Fibroblast of skin of left quadriceps (primary cell): ENCODE data around the gene TSPAN8.
"Not testable (repeated sequence)": the region's sequence is repeated elsewhere in the genome, so short reads cannot be mapped to it uniquely, and the experiment has no call there.

Source experiments
- DNase-seq, 2 experiments: peaks; one replicate each; pipeline ENCODE4 v3.0.0-alpha.2; 2013; ENCODE audit warnings: low read depth in 2 of 2

TSPAN8 gene

DNA sequence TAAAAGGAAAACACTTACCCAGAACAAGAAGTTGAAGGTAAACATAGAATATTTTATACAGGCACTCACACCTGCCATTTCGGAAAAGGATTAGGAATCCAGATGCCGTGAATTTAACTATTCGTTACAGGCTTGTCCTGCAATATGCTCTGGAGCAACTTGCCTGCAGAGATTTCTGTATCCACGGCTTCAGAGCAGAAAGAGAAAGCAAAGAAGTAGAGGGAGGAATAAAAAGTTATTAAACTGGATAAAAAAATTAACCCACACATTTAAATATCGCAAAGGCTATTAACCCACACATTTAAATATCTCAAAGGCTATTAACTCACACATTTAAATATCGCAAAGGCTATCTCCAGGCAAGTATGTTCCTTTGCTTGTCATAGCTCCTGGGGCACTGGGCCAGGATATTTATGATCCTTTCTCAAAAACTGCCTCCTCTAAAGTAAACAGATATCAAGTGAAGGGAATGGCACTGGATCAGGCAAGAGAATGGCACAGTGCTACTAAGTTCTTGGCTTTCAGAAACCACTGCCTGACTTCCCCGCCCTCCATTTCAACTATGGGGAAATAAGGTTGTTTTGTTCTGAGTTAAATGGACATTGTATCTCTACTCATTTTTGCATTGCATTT is at the start of gene TSPAN8:
TSPAN8 (minus strand) TSS at position 399 of the 633 bp plus-strand sequence; CDS start at position 78, 321 bp downstream.
- no peak for DNase-seq

DNA sequence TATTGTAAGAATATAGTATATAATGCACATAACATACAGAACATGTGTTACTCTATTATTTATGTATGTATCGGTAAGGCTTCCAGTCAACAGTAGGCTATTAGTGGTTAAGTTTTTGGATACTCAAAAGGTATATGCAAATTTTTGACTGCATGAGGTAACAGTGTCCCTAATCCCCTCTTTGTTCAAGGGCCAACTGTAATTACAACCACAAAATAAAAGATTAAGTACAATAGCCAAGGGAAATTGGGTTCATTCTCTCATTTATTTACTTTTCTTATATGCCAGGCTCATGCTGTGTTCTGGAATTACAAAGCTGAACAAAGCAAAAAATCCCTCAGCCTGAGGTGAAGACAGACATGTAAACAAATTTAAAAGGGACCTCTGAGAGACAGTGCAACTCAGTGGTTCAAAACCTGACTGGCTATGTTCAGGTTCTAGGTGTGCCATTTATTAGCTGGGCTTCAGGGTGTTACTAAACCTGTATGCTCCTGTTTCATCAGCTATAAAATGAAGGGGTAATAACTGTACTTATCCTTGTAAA is 43.4 kb upstream of the TSPAN8 start:
- DNase-seq: no peak

DNA sequence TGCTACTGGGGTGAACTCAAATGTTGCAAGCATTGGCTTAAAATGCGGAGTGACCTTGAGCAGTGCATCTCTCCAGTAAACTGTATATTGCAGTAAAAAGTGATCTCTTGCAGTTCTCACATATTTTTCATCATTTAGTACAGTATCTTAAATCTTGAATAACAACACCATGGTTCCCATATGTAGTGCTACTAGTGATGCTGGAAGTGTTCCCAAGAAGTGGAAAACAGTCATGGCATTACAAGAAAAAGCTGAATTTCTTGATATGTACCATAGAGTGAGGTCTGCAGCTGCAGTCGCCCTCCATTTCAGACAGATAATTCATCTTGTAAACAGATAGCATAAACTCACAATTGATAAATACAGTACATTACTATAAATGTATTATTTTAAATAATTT is 42.9 kb upstream of the TSPAN8 start:
- no peak for DNase-seq

DNA sequence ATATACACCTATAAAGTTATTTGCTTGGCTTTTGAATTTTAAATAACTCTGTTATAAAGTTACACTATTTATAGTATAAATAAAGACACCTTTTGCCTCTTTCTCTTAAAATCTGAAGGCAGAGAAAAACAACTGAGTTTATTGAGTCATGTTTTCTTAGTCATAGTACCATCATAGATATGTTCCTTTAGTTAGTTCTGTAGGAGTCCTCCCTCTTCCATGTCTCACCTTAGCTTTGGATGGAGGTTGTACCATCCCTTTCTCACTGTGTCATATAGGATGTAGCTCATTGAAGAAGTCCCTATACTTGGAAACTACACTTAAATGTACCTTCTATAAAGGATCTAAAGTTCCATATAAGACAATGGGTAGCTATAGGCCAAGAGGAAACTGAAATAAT is 39.7 kb upstream of the TSPAN8 start:
- no peak for DNase-seq

DNA sequence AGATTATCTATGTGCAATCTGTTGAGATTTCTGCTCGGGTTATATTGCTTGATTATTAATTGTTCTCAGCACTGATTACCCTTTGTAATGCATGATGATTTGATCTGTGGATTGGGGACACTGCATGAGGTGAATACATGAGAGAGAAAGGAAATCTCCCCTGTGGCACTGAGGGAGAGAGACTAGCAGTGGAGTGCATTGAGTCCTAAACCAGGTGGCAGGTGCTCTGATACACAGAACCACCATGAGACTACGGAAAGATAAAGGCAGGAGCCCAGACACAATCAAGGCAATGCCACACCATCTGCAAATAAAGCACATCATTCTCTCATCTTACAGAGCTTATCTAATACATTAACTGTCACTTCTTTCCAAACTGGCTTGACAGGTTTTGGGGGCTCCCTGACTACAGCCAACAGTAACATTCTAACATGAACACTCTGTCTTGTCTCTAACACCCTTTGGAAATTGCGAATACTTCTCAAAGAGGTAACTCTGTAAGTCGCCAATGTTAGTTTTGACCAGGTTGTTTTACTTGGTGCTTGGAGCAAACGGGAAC is 37.6 kb upstream of the TSPAN8 start:
- DNase-seq: no peak

DNA sequence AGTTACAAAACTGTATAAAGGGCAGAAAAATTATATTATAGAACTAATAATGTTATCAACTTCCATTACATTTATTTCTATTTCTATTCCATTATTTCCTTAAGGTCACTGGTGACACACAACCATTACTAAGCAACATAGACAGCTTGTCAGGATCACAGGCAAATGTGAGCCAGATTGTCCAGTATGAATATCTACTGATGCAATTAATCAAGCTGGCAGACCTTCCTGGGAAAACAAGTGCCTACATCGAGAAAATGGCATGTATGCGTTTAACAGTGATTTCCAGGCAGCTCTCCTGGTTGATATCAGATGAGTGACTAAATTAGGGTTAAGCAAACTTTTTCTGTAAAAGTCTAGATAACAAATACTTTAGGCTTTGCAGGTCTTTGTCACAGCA is 36.9 kb upstream of the TSPAN8 start:
- DNase-seq: no peak

DNA sequence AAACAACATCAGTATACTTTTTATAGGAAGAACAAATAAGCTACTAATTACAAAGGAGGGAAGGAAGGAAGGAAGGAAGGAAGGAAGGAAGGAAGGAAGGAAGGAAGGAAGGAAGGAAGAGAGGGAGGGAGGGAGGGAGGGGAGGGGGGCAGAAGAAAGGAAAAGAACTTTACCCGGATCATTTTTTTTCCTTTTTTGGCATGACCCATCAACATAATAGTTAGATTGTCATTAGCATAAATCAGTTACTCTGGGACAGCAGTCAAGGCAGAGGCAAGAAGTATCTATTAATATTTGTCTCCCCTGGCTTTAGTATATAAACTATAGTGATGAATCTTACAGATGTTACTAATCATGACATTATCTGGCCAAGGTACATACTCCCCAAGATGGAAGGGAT is 35.2 kb upstream of the TSPAN8 start:
- DNase-seq: no peak

DNA sequence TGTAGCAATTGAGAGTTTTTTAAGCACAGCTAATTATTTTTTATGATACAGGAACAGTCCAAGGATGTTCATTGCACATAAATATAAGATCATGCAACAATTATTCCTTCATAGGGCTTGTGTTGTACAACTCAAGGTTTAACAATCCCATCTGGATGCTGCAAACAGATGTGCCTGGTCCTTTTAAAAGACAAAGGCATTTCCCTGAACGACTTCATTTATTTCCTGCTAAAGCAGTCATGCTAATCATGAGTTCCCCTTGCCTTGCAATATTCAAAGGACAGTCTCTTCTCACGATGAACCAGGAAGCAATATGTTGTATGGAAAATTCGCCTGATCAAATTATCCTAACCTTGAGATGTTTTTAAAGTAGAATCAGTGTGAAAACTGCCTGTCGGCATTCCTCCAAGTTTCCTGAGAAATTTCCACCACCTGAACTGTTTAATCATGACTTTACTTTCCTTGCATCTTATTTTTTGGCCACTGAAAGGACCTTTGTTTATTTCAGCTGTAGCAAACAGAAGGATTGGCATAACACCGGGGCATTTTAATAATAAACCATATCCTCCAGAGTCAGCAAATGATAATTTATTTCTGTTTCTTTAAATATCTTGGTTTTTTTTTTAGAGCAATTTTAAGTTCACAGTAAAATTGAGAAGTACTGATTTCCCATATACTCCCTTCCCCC is 33.9 kb upstream of the TSPAN8 start:
- no peak for DNase-seq

DNA sequence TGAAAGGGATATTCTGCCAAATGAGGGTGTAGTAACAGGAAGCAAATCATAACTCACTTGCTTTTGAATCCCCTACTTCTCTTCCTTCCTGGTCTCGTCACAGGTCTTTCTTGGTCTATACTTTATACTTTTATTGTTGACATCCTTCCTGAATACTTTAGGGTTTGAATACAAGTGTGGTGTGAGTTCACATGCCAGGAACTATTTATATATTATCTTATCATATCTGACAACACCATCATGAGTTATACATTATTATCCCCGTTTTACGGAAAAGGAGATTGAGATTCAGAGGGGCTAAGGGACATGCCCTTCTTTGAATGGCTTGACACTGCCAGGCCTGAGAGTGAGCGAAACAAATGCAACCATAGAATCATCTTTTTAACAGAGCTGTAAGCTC is 33.0 kb upstream of the TSPAN8 start:
- no peak for DNase-seq

DNA sequence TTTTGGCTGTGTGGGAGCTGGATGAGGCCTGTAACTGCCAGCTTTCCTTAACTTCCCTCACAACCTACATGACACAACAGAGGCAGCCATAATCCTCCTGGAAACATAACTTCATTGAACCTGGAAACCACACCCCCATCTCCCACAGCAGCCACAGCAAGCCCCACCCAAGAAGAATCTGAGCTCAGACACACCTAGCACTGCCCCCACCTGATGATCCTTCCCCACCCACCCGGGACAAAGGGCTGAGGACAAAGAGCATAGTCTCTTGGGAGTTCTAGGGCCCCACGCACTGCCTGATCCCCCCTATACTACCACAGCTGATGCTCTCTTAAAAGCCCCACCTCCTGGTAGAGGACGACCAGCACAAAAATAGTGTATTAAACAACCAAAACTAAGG is 29.6 kb upstream of the TSPAN8 start:
- no peak for DNase-seq

DNA sequence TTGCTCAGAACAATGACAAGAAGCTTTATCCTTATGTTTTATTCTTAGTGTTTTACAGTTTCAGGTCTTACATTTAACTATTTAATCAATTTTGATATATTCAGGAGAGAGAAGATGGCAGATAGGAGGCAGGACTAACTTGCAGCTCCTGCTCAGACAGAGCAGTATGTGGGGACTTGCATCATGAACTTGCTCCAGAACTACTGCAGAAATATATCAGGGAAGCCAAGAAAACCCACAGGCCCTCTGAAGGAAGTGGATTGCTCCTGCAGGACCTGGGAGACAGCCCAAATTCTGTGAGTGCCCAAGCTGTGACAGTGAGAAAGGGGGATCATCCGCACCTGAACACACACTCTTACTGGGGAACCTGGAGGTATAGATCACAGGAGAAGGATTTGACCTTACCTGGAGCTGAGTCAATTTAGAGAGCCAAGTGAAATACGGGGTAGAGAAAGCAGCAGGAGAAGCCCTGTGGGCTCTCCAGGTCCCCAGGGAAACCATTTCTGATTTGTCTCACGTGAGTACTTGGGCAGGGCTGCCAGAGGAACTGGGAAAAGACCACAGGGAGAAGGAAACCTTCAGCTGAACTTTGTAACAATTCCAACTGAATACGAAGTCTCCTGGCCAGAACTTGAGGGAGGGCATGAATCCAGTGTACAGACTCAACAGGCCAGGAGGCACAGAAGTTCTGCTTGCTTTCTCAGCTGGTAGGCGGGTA is 28.9 kb upstream of the TSPAN8 start:
- no peak for DNase-seq

DNA sequence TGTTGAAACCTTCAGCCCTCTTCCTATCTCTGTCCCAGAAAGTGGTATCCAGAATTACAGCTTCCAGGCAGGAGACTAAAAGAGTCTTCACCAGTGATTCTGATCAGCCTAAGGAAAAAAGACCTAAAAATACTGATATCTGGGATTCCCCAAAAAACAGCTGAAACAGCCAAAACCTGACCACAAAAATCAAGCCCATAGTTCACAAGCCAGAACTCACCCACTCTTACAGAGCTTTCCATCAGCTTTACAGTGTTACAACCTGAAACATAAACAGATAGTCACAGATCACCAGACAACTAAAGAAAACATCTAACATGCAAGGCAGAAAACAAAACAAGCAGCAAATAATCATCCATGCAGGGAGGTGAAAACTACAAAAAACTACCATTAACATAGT is 26.0 kb upstream of the TSPAN8 start:
- DNase-seq: no peak

DNA sequence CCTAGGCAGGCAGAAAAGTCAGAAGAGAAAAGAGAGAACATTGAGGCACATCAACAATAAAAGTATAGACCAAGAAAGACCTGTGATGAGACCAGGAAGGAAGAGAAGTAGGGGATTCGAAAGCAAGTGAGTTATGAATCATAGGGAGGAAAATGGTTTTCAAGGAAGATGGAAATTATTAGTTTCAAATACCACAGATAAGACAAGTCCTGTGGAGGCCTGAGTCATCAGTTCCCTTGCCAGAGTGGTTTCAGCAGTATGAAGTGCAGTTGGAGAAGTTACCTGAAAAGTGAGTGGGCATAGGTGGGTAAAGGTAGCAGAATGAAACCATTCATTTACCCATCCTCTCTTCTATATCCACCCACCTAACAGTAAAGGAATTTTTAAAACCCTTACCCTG is 25.2 kb upstream of the TSPAN8 start:
- no peak for DNase-seq

DNA sequence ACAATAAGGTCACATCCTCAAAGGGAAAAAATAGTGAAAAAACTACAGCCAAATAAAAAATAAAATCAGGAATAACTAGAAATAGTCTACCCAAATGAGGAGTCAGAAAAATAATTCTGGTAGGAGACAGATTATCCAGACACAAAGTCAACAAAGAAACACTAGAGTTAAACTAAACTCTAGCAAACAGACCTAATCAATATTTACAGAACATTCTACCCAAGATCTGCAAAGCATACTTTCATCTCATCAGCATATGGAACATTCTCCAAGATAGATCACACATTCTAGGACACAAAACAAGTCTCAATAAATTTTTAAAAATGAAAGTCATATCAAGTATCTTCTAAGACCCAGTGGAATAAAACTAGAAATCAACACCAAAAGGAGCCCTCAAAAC is 20.4 kb upstream of the TSPAN8 start:
- DNase-seq: no peak

DNA sequence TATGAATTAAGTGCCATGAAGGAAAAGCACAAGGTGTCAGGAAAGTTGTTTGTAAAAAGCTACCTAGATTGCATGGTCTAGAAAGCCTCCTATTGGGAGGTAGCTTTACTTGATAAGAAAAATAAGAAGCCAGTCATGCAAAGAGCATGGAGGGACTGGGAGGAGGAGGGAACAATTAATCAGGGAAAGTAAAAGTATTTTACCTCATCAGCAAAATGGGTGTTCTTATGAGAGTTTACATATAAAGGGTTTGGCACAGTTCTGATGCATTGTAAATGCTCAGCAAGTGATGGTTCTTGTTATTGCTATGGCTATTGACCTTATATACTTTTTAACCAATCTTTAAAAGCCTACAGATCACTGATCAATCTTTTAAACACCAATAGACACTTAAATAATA is 17.0 kb upstream of the TSPAN8 start:
- no peak for DNase-seq

DNA sequence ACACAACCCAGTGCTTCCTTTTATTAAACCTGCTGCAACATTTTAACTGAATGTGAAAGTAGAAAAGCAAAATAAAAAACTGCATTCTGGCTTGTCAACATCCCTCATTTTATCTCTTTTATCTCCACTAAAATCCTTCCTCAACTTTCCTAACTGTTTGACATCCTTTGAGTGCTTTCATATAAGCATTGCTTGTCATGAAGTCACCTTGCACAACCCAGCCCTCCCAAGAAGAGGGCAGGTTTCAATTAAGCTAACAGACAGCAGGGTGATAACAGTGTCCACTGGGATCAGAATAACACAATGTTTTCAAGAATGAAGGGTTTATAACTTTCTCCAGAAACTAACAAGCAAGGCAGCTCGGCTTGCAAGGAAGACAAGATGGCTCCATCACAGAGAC is 16.3 kb upstream of the TSPAN8 start:
- no peak for DNase-seq

DNA sequence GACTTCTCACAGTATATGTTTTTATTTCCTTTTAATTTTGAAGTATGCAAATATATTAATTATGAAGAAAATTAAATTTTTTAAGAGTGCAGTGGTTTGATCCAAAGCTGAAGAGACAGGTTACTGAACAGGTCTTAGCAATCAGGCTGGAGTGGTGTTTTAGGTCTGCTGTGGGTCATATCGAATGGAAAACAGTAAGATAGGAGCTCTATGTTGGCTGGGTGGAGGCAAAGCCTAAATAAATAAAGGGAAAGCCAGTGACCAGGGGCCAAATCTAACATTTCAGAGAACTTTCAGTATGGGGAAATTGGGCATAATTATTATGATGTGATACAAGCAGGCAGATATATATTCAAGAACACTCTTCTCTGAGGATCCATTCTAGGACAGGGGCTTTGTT is 12.7 kb upstream of the TSPAN8 start:
- DNase-seq: no peak

DNA sequence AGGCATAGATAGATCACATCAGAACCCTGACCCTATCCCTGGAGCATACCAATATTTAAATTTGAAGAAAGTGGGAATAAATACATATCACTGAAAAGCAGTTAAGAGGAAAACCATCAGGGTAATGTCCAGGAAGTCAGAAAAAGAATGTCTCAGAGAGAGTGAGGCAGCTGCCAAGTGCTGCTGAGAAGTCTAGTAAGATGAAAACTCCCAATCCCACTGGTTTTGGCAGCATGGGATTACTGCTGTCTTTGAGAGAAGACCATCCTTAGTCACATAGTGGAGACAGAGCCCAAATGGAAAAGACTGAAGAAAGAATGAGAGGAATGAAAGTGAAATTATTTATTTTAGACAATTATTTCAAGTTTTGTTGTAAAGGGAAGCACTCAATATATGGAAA is 11.5 kb upstream of the TSPAN8 start:
- no peak for DNase-seq

DNA sequence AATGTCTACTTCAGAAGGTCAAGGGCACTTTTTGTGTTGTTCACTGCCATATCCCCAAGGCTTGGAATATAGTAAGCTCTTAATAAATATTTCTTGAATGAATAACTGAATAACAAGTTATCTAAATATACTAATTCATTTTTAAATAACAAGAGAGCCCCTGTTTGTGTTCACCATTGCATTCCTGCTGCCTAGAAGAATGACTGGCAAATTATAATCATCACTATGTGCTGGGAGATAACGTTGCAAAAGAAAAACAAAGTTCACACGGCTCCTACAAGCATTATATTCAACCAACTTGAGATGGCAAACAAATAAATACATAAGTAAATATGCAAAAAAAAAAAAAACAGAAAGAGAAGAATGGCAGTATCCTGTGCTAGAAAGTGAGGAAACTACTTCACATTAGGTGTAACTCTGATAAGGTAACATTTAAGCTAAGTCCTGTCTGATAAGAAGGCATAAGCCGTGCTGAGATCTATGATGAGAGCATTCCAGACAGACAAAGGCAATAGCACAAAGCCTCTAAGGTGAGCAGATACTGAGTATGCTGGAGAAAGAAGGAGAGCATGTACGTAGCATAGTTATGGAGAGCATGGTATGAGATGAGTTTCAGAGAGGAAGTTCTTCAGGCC is 9.2 kb upstream of the TSPAN8 start:
- no peak for DNase-seq

DNA sequence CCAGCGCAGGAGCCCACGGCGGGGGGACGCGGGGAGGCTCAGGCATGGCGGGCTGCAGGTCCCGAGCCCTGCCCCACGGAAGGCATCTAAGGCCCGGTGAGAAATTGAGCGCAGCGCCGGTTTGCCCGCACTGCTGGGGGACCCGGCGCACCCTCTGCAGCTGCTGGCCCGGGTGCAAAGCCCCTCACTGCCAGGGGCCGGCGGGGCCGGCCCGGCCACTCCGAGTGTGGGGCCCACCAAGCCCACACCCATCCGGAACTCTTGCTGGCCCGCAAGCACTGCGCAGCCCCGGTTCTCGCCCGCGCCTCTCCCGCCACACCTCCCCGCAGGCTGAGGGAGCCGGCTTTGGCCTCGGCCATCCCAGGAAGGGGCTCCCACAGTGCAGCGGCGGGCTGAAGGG is 8.5 kb upstream of the TSPAN8 start:
- no peak for DNase-seq

DNA sequence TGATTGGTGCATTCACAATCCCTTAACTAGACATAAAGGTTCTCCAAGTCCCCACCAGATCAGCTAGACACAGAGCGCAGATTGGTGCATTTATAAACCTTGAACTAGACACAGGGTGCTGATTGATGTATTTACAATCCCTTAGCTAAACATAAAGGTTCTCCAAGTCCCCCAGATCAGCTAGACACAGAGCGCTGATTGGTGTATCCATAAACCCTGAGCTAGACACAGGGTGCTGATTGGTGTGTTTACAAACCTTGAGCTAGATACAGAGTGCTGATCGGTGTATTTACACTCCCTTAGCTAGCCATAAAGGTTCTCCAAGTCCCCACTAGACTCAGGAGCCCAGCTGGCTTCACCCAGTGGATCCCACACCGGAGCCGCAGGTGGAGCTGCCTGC is 8.0 kb upstream of the TSPAN8 start:
- not testable (repeated sequence) for DNase-seq

DNA sequence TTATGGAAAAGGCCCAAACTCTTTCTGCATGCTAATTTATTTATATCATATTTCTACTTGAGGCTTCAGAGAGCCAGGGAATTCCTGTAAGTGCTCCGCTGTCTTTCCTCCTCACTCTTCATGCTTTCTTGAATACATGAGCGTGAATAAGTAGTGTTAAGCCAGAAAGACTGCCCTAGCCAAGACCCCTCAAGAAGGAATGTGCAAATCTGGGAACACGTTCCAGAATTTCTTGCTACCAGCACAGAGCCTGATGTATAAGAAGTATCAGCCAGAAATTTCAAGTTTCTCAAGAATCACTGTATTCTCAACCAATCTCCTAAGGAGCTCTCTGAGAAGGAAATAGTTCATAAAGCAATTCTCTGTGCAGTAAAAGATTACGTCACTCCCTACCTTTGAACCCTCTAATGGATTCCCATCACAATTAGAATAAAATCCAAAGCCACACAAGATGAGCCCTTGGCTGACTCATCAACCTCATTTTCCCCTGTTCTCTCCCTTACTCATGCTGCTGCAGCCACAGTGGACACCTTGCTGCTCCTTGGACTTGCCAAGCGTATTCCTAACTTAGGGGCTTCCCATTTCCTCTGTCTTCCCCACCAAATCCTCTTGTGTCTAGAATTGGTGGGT is 6.9 kb upstream of the TSPAN8 start:
- DNase-seq: no peak
